HG03045 (cell line): ENCODE data around the gene STMN3.
"Not testable (repeated sequence)": the region's sequence is repeated elsewhere in the genome, so short reads cannot be mapped to it uniquely, and the experiment has no call there.

Source experiments
- ATAC-seq: cut with Tn5 transposase; IDR thresholded peaks from one replicate; pipeline ENCODE4 v1.9.1; 2021; ENCODE audit warnings: mild to moderate bottlenecking, moderate library complexity; ENCODE audit not compliant: unreplicated experiment

STMN3 gene

GRCh38 chr20:63617876-63618265, 35.4 kb downstream of the STMN3 start:
- ATAC-seq, result no peak

GRCh38 chr20:63617092-63617875, 35.9 kb downstream of the STMN3 start:
- ATAC-seq, result no peak

DNA sequence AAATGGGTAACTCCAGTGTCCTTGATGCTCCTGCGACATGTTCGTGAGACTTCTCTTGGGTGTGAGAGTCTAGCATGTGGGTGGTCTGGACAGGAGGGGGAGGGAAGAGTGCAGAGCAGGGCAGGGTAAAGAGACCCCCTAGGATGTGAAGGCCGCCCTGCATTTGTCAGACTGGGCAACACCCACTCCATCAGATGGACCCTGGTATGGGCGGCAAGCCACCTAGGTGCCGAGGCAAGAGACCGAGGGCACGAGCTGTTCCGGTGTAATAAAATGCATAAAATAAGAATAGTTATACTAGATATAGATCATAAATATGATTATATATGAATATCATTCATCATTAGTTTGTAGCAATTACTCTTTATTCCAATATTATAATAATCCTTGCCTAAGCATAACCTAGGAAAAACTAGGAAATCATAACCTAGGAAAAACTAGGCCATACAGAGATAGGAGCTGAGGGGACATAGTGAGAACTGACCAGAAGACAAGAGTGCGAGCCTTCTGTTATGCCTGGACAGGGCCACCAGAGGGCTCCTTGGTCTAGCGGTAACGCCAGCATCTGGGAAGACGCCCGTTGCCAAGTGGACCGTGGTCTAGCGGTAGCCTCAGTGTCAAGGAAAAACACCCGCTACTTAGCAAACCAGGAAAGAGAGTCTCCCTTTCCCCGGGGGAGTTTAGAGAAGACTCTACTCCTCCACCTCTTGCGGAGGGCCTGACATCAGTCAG, 39.2 kb downstream of the STMN3 start:
- ATAC-seq, result not testable (repeated sequence)

DNA sequence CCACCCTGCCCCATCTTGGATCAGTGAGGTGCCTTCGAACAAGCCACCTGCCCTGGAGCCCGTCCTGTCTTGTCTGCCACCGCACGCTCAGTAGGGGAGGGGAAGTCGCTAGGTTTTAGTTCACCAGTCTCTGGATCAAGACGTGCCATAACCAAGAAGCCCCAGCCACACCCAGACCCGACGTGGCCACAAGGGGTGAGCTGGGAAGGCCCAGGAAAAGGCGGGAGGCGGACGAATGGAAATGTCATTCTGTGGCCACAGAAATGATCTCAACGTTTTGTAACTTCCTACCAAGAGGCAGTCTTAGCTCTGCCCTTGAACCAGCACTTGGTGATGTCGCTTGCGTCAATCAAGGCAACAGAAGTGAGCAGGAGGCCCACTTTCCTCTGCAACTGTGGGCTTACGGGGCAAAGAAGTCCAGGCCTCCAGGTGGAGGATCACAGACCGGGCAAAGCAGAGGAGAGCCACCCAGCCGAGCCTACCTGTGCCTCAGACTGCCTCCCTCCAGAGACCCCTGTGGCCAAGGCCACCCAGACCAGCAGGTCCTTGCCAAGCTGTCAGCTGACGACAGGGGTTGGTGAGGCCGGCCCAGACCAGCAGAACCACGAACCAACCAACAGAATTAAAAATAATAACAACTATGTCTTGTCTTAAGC, 40.8 kb downstream of the STMN3 start:
- ATAC-seq, result no peak

DNA sequence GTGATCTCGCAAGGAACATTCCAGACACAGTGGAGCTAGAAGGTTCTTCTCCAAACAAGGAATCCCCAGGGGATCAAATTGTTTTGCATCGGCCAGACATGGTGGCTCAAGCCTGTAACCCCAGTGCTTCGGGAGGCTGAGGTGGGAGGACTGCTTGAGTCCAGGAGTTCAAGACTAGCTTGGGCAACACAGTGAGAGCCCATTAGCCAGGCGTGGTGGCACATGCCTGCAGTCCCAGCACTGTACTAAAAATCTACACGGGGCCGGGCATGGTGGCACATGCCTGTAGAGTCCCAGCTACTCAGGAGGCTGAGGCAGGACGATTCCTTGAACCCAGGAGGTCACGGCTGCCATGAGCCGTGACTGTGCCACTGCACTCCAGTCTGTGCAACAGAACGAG, 41.6 kb downstream of the STMN3 start:
- no peak for ATAC-seq

DNA sequence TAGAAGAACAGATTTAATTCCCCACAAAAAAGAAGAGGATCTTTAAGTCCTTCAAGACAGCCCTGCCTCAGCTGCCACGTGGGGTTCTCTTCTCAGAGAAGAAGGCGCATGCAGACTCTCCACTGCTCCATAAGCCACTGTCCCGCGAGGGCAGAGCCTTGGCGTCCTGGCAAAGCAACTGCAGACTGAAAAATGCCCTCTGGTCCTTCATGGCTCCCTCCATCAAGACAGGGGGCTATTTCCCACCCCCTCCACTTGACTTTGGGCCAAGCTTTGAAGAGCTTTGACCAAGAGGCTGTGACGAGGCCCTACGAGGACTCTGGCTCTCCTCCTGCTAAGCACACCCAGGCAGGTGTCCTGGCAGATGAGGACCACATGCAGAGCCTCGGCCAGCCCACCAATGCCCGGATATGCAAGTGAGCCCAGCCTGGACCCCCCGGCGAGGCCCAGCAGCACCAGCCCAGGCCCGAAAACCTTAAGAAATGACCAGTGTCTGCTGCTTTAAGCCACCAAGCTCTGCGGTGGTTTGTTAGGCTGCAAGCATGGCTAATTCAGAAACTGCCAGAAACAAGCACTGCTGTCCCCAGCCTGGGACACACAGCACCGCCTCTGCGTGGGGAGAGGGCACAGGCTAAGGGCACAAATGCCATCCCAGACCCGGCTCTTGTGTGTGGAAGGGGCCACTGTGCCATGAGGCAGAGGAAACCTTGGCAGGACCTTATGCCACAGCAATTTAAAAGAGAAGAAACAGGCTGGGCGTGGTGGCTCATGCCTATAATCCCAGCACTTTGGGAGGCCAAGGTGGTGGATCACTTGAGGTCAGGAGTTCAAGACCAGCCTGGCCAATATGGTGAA, 42.4 kb downstream of the STMN3 start:
- no peak for ATAC-seq

GRCh38 chr20:63606686-63607085, 46.5 kb downstream of the STMN3 start:
- no peak for ATAC-seq

GRCh38 chr20:63602321-63602720, 50.9 kb downstream of the STMN3 start:
- ATAC-seq, result no peak

DNA sequence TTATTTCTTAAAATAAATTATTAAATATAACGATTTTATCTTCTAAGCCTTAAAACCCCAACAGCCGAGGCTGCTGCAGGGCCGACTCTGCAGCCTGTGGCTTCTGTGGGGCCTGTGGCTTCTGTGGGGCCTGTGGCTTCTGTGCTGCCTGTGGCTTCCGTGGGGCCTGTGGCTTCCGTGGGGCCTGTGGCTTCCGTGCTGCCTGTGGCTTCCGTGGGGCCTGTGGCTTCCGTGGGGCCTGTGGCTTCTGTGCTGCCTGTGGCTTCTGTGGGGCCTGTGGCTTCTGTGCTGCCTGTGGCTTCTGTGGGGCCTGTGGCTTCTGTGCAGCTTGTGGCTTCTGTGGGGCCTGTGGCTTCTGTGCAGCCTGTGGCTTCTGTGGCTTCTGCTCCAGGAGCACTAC, 51.5 kb downstream of the STMN3 start:
- ATAC-seq, result not testable (repeated sequence)

- no peak for ATAC-seq
These were observed 53.7 kb downstream of the STMN3 start for GRCh38 chr20:63599396-63600050.

DNA sequence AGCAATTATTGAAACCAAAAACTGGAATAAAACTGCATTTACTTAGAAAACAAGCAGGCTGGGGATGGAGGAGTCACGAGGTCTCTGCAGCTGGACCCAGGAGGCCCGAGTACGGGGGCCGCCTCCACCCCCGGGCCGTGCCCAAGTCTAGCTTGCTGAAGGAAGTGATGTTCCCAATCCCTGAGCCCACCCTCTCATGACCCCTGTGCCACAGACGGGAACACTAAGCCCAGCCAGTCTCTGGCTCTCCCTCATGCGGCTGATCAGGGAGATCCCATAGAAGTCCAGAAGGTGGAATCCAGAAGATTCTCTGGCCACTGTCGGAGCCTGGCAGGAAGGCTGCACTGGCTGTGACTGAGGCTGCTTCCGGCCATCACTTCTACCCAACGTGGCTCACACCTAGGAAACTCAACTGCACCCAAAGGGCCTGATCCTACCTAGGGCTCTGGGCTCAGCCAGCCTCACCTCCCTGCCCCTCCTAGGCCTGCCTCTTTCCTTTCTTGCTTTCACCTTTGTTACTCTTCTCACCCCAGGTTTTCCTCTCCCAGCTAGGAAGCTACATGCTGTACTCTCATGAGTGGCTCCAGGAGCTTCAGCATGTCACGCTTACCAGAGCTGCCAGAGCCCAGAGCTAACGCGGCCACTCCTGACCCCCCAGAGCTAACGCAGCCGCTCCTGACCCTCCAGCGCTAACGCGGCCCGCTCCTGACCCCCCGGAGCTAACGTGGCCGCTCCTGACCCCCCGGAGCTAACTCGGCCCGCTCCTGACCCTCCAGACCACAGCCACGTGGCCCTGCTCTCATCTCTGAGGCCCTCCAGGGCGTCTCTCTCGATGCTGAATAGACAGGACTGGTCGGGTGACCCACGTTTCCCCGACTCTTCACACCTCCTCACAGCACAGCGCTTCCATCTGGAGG, 54.5 kb downstream of the STMN3 start:
- no peak for ATAC-seq

GRCh38 chr20:63597651-63598478, 55.4 kb downstream of the STMN3 start:
- ATAC-seq, result no peak

GRCh38 chr20:63596423-63596822, 56.8 kb downstream of the STMN3 start:
- ATAC-seq, result no peak

GRCh38 chr20:63595416-63596127, 57.7 kb downstream of the STMN3 start:
- ATAC-seq, result no peak

DNA sequence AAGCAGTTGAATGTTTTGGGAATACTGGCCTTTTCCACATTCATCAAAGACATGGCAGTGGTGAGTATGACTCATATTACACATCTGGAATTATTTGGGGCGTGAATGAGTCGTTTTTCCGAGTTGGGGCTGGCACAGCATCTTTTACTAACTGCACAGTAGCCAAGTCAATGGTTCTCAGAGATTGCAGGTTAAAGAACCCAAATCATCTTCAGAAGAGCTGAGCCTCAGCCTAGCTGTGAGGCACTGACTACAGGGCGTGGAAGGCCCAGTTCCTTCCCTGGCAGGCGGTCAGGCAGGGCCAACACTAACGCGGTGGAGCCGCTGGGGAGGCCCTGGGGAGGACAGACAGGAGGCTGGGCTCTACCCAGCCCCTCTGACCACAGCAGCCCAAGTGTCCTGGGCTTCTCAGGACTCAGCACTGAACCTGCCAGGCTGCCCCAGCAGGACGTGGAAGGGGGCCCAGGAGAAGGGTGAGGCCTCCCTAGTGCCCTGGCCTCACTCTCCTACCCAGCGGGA, 59.1 kb downstream of the STMN3 start:
- no peak for ATAC-seq

DNA sequence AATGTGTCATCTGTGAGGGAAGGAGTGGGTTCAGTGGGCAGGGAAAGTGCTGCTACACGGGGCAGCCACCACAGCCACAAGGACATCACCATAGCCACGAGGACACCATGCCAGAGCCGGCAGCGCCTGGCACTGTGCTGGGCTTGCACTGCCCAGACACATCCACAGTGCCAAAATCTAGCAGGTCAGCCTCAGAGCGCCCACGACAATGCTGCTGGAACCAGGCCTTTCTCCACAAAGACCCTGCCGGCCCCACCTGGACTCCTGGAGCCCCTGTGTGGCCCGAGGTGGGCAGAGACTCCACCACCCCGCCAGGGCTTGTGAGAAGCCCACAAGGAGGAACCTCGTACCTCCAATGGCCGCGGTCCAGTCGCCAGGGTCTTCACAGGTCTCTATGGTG, 60.6 kb downstream of the STMN3 start:
- ATAC-seq, result no peak

GRCh38 chr20:63591786-63592355, 61.4 kb downstream of the STMN3 start:
- no peak for ATAC-seq
